ENCODE data around the gene BTBD19. TPM values are rescaled to one million over a fixed set of nuclear protein-coding genes. Genes with fewer than 3 reads are reported as not detected.
"Not testable (repeated sequence)": the region's sequence is repeated elsewhere in the genome, so short reads cannot be mapped to it uniquely, and the experiment has no call there.

Gene BTBD19
- total and polyA plus RNA-seq, 2 experiments from 2014 or later, result 0.98 to 1.3 TPM

GRCh38 chr1:44792736-44793502 lies 15.4 kb upstream of the BTBD19 start:
- TF ChIP-seq, protein P1, sequence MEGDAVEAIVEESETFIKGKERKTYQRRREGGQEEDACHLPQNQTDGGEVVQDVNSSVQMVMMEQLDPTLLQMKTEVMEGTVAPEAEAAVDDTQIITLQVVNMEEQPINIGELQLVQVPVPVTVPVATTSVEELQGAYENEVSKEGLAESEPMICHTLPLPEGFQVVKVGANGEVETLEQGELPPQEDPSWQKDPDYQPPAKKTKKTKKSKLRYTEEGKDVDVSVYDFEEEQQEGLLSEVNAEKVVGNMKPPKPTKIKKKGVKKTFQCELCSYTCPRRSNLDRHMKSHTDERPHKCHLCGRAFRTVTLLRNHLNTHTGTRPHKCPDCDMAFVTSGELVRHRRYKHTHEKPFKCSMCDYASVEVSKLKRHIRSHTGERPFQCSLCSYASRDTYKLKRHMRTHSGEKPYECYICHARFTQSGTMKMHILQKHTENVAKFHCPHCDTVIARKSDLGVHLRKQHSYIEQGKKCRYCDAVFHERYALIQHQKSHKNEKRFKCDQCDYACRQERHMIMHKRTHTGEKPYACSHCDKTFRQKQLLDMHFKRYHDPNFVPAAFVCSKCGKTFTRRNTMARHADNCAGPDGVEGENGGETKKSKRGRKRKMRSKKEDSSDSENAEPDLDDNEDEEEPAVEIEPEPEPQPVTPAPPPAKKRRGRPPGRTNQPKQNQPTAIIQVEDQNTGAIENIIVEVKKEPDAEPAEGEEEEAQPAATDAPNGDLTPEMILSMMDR (IDR thresholded peaks at IDR 0.05; ENCODE audit: low read depth, low read length), result no peak
- H3K4me3 ChIP-seq, result no peak overlapping the region
- DNase-seq (ENCODE audit: low read depth in 1 of 2, low spot score in 1 of 2), result no peak

DNA sequence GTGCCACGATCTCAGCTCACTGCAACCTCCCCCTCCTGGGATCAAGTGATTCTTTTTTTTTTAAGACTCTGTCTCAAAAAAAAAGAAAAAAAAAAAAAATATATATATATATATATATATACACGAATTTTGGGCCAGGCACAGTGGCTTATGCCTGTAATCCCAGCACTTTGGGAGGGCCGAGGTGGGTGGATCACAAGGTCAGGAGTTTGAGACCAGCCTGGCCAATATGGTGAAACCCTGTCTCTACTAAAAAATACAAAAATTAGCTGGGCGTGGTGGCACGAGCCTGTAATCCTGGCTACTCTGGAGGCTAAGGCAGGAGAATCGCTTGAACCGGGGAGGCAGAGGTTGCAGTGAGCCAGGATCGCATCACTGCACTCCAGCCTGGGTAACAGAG lies 10.4 kb upstream of the BTBD19 start:
- H3K4me3 ChIP-seq; H3K36me3 ChIP-seq; H3K27ac ChIP-seq; H3K27me3 ChIP-seq; DNase-seq (ENCODE audit: low read depth in 1 of 2, low spot score in 1 of 2); H3K9me3 ChIP-seq (ENCODE audit: low read depth): not testable (repeated sequence)
- H3K4me1 ChIP-seq (ENCODE audit: low read depth), result peaks cover 16% of the 10 kb centered on the region

More at GRCh38 chr1:44792736-44793502, 15.4 kb upstream of the BTBD19 start:
- H3K36me3 ChIP-seq, result no peaks in the 10 kb centered on the region
- no peaks in the 10 kb centered on the region for H3K9me3 ChIP-seq (ENCODE audit: low read depth)
- peaks cover 7% of the 10 kb centered on the region for H3K4me1 ChIP-seq (ENCODE audit: low read depth)
- peak overlapping the region; percentile 87 for H3K27ac ChIP-seq
- no peaks in the 10 kb centered on the region for H3K27me3 ChIP-seq

DNA sequence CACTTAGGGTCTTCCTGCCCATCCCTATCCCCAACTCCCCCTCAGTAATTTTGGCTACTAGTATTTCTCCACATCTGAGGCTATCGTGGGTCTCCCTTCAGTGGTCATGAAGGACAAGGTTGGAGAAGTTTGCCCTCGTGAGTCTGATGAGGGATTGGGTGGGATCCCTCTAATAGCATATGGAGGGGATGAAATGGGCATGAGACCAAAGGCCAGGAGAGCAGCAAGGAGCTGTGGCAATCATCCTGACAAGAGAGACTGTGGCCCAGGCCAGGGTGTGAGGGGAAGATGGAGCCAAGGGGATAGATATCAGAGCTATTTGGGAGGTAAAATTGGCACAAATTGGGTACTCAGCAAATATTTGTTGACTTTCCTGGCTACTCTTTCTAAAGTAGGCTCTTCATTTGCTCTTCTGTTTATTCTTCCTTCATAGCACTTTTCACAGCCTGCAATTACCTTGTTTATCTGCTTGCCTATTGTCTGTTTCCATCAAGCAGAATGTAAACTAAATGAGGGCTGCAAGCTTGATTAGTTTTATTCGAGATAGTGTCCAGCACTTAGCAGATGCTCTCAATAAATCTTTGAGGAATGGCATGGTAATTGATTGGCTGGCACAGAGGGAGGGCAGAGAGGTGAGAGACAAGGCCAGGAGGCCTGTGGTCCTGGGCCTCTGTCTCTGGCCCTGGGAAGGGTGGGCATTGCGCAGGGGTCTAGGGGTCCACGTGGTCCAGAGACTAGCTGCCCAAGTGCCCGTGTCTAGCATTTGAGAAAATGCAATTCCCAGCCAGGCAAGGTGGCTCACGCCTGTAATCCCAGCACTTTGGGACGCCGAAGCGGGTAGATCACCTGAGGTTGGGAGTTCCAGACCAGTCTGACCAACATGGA lies 9.6 kb upstream of the BTBD19 start:
- Histone ChIP-seq H3K4me1 (ENCODE audit: low read depth) (peaks cover 11% of the 10 kb centered on the region), H3K27ac (peak overlapping the region; percentile 89)
- TF ChIP-seq, protein P1 (IDR thresholded peaks at IDR 0.05; ENCODE audit: low read depth, low read length), result no peak

GRCh38 chr1:44799770-44800584 lies 8.3 kb upstream of the BTBD19 start, which contains the start of gene PLK3:
PLK3 (plus strand) TSS chr1:44800377; CDS start chr1:44800464, 87 bp downstream.
- Histone ChIP-seq H3K27me3 (no peaks in the 10 kb centered on the region), H3K4me3 (peak within 1 kb of the TSS; percentile 55), H3K9me3 (ENCODE audit: low read depth) (no peaks in the 10 kb centered on the region), H3K27ac (peak within 1 kb of the TSS; percentile 89), H3K36me3 (no peaks in the 10 kb centered on the region), H3K4me1 (ENCODE audit: low read depth) (peaks cover 11% of the 10 kb centered on the region)
- TF ChIP-seq, protein P1 (IDR thresholded peaks at IDR 0.05; ENCODE audit: low read depth, low read length), result peak; percentile 90
- DNase-seq (ENCODE audit: low read depth in 1 of 2, low spot score in 1 of 2), result peak; percentile 97 to 99

More for the DNA sequence above, 9.6 kb upstream of the BTBD19 start:
- Histone ChIP-seq H3K9me3 (ENCODE audit: low read depth) (no peaks in the 10 kb centered on the region), H3K4me3 (no peak overlapping the region), H3K27me3 (no peaks in the 10 kb centered on the region), H3K36me3 (no peaks in the 10 kb centered on the region)
- DNase-seq (ENCODE audit: low read depth in 1 of 2, low spot score in 1 of 2), result no peak

DNA sequence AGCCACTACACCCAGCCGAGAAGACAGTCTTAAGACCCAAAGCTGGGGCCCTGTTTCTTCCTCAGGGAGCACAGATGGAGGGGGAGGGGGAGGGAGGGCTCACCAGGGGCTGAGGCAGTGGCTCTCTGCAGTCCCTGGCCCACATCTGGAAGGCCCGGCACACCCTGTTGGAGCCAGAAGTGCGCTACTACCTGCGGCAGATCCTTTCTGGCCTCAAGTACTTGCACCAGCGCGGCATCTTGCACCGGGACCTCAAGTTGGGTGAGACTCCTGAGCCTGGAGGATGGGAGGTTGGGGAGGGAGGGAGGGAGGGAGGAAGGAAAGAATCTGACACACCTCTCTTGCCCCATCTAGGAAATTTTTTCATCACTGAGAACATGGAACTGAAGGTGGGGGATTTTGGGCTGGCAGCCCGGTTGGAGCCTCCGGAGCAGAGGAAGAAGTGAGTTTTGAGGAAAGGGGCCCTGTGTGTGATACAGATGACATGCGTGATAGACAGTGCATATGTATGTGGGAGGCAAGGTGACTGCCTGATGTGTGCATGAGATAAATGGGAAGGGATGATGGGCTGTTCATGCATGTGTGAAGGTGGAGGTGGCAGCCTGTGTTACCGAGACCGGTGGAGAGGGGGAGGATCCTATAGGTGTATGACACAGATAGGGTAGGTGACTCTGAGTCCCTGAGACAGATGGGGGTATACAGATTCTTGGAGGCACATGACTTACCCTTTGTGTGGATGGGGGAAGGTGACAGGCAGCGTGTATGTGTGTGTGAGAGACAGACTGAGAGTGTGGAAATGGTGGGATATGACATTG lies 6.6 kb upstream of the BTBD19 start:
- peak overlapping the region; percentile 53 for H3K27ac ChIP-seq
- peaks cover 6% of the 10 kb centered on the region for H3K36me3 ChIP-seq
- DNase-seq (ENCODE audit: low read depth in 1 of 2, low spot score in 1 of 2), result peak in 1 of 2 donors; percentile 42
- peaks cover 11% of the 10 kb centered on the region for H3K4me1 ChIP-seq (ENCODE audit: low read depth)
- TF ChIP-seq, protein P1 (IDR thresholded peaks at IDR 0.05; ENCODE audit: low read depth, low read length), result no peak
- H3K9me3 ChIP-seq (ENCODE audit: low read depth), result no peaks in the 10 kb centered on the region
- H3K4me3 ChIP-seq, result no peak overlapping the region
- H3K27me3 ChIP-seq, result no peaks in the 10 kb centered on the region
